Thyroid gland (tissue), 4 donors: ENCODE measurements around the gene KIRREL1. TPM values are rescaled to one million over a fixed set of nuclear protein-coding genes. Genes with fewer than 3 reads are reported as not detected.

Experiments
- DNase-seq, 2 donors: peaks; one replicate each; pipeline ENCODE4 v3.0.0-alpha.2; 2019
- H3K27ac ChIP-seq, 3 donors: fragments of 200-600 bp; sonication (generic); 1 replicate in 2 of 3; 2 replicates in 1 of 3; pipeline ENCODE4 v1.5.1; 2016 to 2019; ENCODE audit warnings: mild to moderate bottlenecking in 1 of 3, moderate library complexity in 1 of 3
- H3K27me3 ChIP-seq: fragments of 200-600 bp; sonication (generic); one replicate; pipeline ENCODE4 v1.5.1; 2019
- H3K36me3 ChIP-seq, 2 donors: fragments of 200-600 bp; sonication (generic); one replicate each; pipeline ENCODE4 v1.5.1; 2016 to 2019
- H3K4me1 ChIP-seq, 2 donors: fragments of 200-600 bp; sonication (generic); one replicate each; pipeline ENCODE4 v1.5.1; 2017 to 2019
- H3K4me3 ChIP-seq, 3 donors: fragments of 200-600 bp; sonication (generic); replicated peaks in 1 of 3; 1 replicate in 2 of 3; 2 replicates in 1 of 3; pipeline ENCODE4 v1.5.1; 2016; ENCODE audit warnings: mild to moderate bottlenecking in 1 of 3
- H3K9me3 ChIP-seq: fragments of 200-600 bp; sonication (generic); one replicate; pipeline ENCODE4 v1.5.1; 2017
- POLR2A ChIP-seq, 2 donors: fragments of 450-650 bp; IDR thresholded peaks; one replicate each; pipeline ENCODE4 v1.6.1; 2017; ENCODE audit warnings: antibody characterized with exemption in 2 of 2, mild to moderate bottlenecking in 2 of 2, moderate library complexity in 1 of 2
- WGBS, 2 donors: methylation state at CpG; one replicate each; pipeline ENCODE4 v1.1.5; 2017; 5-methylcytosine and 5-hydroxymethylcytosine counted together
- intact Hi-C: fragments of 100-400 bp; cut with DNase I; formaldehyde crosslinking; loops from one replicate; pipeline ENCODE4 v1.15.1; 2023
- total RNA-seq, 4 donors: library from RNA; depleted of rRNA; stranded (reverse); fragments of >200 nt; gene quantifications; one replicate each; pipeline ENCODE4 v1.2.3, GENCODE V29; 2016
- TF ChIP-seq, protein P1 (sequence below), 6 experiments: fragments of 200-600 bp in 3 of 6; fragments of 450-650 bp in 3 of 6; sonication (generic) in 3 of 6; IDR thresholded peaks; one replicate each; pipeline ENCODE4 v1.5.1; 2016 to 2019; ENCODE audit warnings: antibody characterized with exemption in 6 of 6, mild to moderate bottlenecking in 2 of 6, inconsistent platforms in 1 of 6, moderate library complexity in 1 of 6

Gene KIRREL1
- total RNA-seq, 4 donors from 2014 or later = 22.7 to 27.5 (median 24.1) TPM

DNA sequence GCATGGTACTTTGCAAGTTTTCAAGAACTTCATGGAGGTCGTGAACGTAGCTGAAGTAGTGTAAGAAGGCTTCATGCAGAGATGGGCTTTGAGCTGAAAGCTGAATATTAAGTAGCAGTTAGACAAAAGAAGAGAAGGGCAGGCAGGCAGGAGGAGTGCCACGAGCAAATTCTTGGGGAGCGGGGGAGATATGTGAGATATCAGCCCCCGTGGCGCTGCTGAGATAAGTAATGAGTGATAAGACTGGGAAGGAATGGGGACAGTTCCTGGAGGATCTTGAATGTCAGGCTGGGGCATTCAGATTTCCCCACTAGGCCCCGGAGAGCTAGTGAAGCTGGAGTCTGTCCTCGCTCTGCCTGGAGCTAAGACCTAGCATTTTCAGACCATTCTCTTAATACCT lies 27.9 kb upstream of the KIRREL1 start:
- Histone ChIP-seq H3K4me1 (peaks cover 0 to 11% of the 10 kb centered on the region in 2 donors), H3K27ac (no peak overlapping the region), H3K4me3 (no peak overlapping the region), H3K27me3 (no peaks in the 10 kb centered on the region), H3K36me3 (no peaks in the 10 kb centered on the region), H3K9me3 (no peaks in the 10 kb centered on the region)
- WGBS, 2 donors = 81% methylated on average over 8 of the region's 8 CpGs
- no peak for TF ChIP-seq POLR2A (IDR thresholded peaks at IDR 0.05)
- TF ChIP-seq, protein P1, sequence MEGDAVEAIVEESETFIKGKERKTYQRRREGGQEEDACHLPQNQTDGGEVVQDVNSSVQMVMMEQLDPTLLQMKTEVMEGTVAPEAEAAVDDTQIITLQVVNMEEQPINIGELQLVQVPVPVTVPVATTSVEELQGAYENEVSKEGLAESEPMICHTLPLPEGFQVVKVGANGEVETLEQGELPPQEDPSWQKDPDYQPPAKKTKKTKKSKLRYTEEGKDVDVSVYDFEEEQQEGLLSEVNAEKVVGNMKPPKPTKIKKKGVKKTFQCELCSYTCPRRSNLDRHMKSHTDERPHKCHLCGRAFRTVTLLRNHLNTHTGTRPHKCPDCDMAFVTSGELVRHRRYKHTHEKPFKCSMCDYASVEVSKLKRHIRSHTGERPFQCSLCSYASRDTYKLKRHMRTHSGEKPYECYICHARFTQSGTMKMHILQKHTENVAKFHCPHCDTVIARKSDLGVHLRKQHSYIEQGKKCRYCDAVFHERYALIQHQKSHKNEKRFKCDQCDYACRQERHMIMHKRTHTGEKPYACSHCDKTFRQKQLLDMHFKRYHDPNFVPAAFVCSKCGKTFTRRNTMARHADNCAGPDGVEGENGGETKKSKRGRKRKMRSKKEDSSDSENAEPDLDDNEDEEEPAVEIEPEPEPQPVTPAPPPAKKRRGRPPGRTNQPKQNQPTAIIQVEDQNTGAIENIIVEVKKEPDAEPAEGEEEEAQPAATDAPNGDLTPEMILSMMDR (IDR thresholded peaks at IDR 0.05) = no peak
- intact Hi-C loops = no loop called here
- DNase-seq = no peak

DNA sequence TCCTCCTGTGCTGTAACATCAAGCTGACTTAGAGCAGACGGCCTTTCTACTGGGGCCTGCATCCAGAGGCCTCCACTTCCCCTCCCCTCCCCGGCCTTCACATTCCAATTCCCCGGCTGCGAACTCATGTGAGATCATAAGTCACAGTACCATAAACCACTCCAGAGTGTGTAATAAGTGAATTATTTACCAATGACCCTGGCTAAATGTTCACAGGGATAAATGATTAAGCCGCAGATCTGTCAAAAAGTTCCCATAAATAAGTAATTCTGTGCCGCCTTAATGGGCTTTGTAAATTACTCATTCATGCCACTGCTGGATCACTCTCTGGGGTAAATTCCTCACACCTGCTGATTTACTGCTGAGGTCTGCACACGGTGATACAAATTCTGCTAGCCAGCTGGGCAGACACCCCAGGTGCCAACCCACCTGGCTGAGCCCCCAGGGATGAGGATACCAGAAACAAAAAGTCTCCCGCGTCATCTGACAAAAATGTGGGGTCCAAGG lies 27.4 kb upstream of the KIRREL1 start:
- Histone ChIP-seq H3K27me3 (no peaks in the 10 kb centered on the region), H3K36me3 (no peaks in the 10 kb centered on the region), H3K9me3 (no peaks in the 10 kb centered on the region), H3K4me1 (peaks cover 0 to 11% of the 10 kb centered on the region in 2 donors), H3K27ac (no peak overlapping the region), H3K4me3 (no peak overlapping the region)
- WGBS, 2 donors = 82 to 85% methylated on average over 9 of the region's 9 CpGs
- no peak for DNase-seq
- TF ChIP-seq, protein P1 (IDR thresholded peaks at IDR 0.05) = no peak
- no peak for TF ChIP-seq POLR2A (IDR thresholded peaks at IDR 0.05)
- intact Hi-C loops = no loop called here

DNA sequence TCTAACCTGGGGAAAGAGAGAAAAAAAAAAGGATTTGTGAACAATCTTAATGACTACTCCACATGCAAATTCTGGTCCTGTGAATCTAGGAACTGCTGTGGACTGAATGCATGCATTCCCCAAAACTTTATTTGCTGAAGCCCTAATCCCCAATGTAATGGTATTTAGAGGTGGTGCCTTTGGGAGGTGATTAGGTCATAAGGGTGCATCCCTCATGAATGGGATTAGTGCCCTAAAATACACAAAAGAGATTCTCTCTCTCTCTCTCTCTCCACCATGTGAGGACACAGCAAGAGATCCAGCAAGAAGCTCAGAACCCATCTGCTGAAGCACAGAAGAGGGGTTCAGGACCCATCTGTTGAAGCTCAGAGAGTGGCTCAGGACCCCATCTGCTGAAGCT lies 26.2 kb upstream of the KIRREL1 start:
- no peak overlapping the region for H3K27ac ChIP-seq
- no peaks in the 10 kb centered on the region for H3K27me3 ChIP-seq
- H3K4me3 ChIP-seq = no peak overlapping the region
- DNase-seq = no peak
- TF ChIP-seq, protein P1 (IDR thresholded peaks at IDR 0.05) = no peak
- intact Hi-C loops = no loop called here
- H3K9me3 ChIP-seq = no peaks in the 10 kb centered on the region
- H3K36me3 ChIP-seq = no peaks in the 10 kb centered on the region
- H3K4me1 ChIP-seq = peaks cover 0 to 11% of the 10 kb centered on the region in 2 donors

DNA sequence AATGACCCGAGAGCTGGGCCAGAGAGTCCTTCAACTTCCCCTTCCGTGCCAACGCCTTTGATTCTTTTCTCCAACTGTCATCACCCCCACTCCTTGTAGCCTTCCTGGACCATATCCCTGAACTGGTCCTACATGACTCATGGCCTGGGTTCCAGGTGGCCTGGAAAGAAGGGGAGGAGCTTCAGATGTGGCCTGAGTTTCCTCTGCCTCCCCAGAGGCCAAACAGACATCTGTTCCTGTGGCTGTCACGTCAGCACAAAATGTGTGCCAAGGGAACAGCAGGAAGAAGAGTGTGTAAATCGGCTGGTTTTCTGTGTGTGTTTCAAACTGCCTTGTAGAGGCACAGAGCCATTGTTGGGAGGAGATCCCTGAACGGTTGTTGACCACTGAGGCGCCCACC lies 24.9 kb upstream of the KIRREL1 start:
- peak; percentile 3 to 9 for DNase-seq
- Histone ChIP-seq H3K4me3 (no peak overlapping the region), H3K27me3 (no peaks in the 10 kb centered on the region), H3K4me1 (peaks cover 0 to 11% of the 10 kb centered on the region in 2 donors), H3K9me3 (no peaks in the 10 kb centered on the region), H3K27ac (no peak overlapping the region), H3K36me3 (no peaks in the 10 kb centered on the region)
- 57 to 63% methylated on average over 7 of the region's 7 CpGs for WGBS, 2 donors
- TF ChIP-seq POLR2A (IDR thresholded peaks at IDR 0.05) = no peak
- TF ChIP-seq, protein P1 (IDR thresholded peaks at IDR 0.05) = no peak
- intact Hi-C loops = no loop called here

DNA sequence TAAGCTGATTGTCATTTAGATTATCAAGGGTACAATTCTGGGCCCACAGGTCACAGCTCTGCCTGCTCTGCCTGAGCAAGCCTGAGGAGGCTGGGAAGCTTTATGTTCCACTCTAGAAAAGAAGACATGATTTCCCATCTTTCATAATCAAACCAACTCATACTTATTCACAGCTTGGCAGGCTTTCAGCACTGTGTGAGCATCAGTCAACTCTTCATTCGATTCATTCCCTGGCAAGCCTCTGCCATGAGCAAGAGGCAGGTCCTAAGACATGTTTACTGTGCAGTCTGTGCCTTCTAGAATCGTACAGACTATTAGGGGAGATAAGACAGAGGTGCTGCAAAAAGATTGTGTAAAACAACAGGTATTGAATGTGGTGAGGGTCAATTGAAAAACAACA lies 24.5 kb upstream of the KIRREL1 start:
- no peak overlapping the region for H3K4me3 ChIP-seq
- no peaks in the 10 kb centered on the region for H3K36me3 ChIP-seq
- no peak overlapping the region for H3K27ac ChIP-seq
- no peak for DNase-seq
- WGBS, 2 donors = 60 to 62% methylated on average over 2 of the region's 2 CpGs
- no peaks in the 10 kb centered on the region for H3K27me3 ChIP-seq
- H3K9me3 ChIP-seq = no peaks in the 10 kb centered on the region
- no peak for TF ChIP-seq POLR2A (IDR thresholded peaks at IDR 0.05)
- TF ChIP-seq, protein P1 (IDR thresholded peaks at IDR 0.05) = no peak
- intact Hi-C loops = no loop called here
- H3K4me1 ChIP-seq = peaks cover 0 to 11% of the 10 kb centered on the region in 2 donors
